K562 (cell line): ENCODE data around the gene SLC66A2. TPM values are rescaled to one million over a fixed set of nuclear protein-coding genes. Genes with fewer than 3 reads are reported as not detected.

Experiments
- ATAC-seq: fragments of 200-7000 bp; cut with Tn5 transposase; 3 replicates; pipeline ENCODE4 v1.9.1; 2020; ENCODE audit warnings: moderate library complexity
- BruUV-seq: library from RNA; stranded (reverse); fragments of 400-500 nt; replicated peaks from 2 replicates; lab custom pipeline; 2021; lab: Mats Ljungman, UMichigan
- CTCF ChIA-PET: fragments of 300-600 bp; formaldehyde crosslinking; extraction: SDS; loops from one replicate; lab custom pipeline; 2021; ENCODE audit warnings: low intra/inter-chr PET ratio; lab: Yijun Ruan, JAX
- POLR2A ChIA-PET: fragments of 300-600, 350-650 bp; sonication (Branson Sonifier 250); formaldehyde crosslinking; extraction: SDS; loops from one replicate; lab custom pipeline; 2021; ENCODE audit warnings: antibody characterized with exemption, inconsistent platforms; lab: Yijun Ruan, JAX
- DNase-seq, 4 experiments: peaks; one replicate each; pipeline versions ENCODE4 v3.0.0 to v3.0.0-alpha.2; 2011 to 2018; ENCODE audit warnings: low spot score in 3 of 4, mixed read lengths in 3 of 4; ENCODE audit errors: extremely low read depth in 1 of 4
- FAIRE-seq: peaks from 2 replicates; lab custom pipeline; 2011; peaks lifted over from hg19 to GRCh38; lab: Jason Lieb, UNC
- H2AFZ ChIP-seq: 2 replicates; pipeline ENCODE4 v1.6.0; 2011; ENCODE audit warnings: low read depth, low read length, control low read depth, inconsistent platforms
- H3K27ac ChIP-seq: fragments of 200-600 bp; 3 replicates; pipeline ENCODE4 v1.8.0; 2011; ENCODE audit warnings: low read depth, mild to moderate bottlenecking, control low read depth, inconsistent platforms, low read length, moderate library complexity, mixed read lengths; ENCODE audit errors: extremely low read depth
- H3K27me3 ChIP-seq, 2 experiments: fragments of 300-600 bp in 1 of 2; 2 replicates in 1 of 2; 3 replicates in 1 of 2; pipeline versions ENCODE4 v1.6.0 to v1.8.0; 2011; ENCODE audit warnings: inconsistent platforms in 2 of 2, low read length in 2 of 2, mild to moderate bottlenecking in 1 of 2, mixed read lengths in 1 of 2, moderate library complexity in 1 of 2; ENCODE audit not compliant: control insufficient read depth in 2 of 2, insufficient read depth in 2 of 2
- H3K36me3 ChIP-seq: fragments of 300-600 bp; 3 replicates; pipeline ENCODE4 v1.8.0; 2011; ENCODE audit warnings: mild to moderate bottlenecking, low read length, inconsistent platforms; ENCODE audit not compliant: control insufficient read depth, insufficient read depth
- H3K4me1 ChIP-seq, 2 experiments: fragments of 200-600 bp in 1 of 2; replicated peaks in 1 of 2; 2 replicates in 1 of 2; 3 replicates in 1 of 2; pipeline versions ENCODE4 v1.5.1 to v1.8.0; 2011; ENCODE audit warnings: inconsistent platforms in 2 of 2, low read length in 2 of 2, mild to moderate bottlenecking in 1 of 2, mixed read lengths in 1 of 2, moderate library complexity in 1 of 2; ENCODE audit not compliant: control insufficient read depth in 2 of 2, insufficient read depth in 2 of 2
- H3K4me2 ChIP-seq: 2 replicates; pipeline ENCODE4 v1.6.1; 2011; ENCODE audit warnings: low read length, control low read depth, inconsistent platforms, mixed read lengths; ENCODE audit not compliant: insufficient read depth
- H3K4me3 ChIP-seq: fragments of 200-600 bp; sonication (generic), shearing (Covaris generic); 2 replicates; pipeline ENCODE4 v1.5.1; 2016; ENCODE audit warnings: control low read depth, inconsistent platforms
- H3K79me2 ChIP-seq: fragments of 200-600 bp; 3 replicates; pipeline ENCODE4 v1.8.0; 2011; ENCODE audit warnings: low read length, inconsistent platforms; ENCODE audit not compliant: control insufficient read depth, insufficient read depth
- H3K9ac ChIP-seq, 2 experiments: 2 replicates each; pipeline versions ENCODE4 v1.6.0 to v1.6.1; 2011; ENCODE audit warnings: low read depth in 2 of 2, low read length in 2 of 2, control low read depth in 1 of 2, inconsistent platforms in 1 of 2, mild to moderate bottlenecking in 1 of 2, mixed read lengths in 1 of 2; ENCODE audit not compliant: insufficient read depth in 1 of 2
- H3K9me1 ChIP-seq: one replicate; pipeline ENCODE4 v1.6.0; 2011; ENCODE audit warnings: inconsistent platforms, mild to moderate bottlenecking, low read length, moderate library complexity; ENCODE audit not compliant: control insufficient read depth, insufficient read depth
- H3K9me3 ChIP-seq: replicated peaks from 2 replicates; pipeline ENCODE4 v1.5.1; 2011; ENCODE audit warnings: low read depth, low read length, inconsistent platforms; ENCODE audit not compliant: control insufficient read depth, insufficient read depth
- H4K20me1 ChIP-seq: replicated peaks from 2 replicates; pipeline ENCODE4 v1.6.1; 2011; ENCODE audit warnings: low read length, inconsistent platforms, mixed read lengths; ENCODE audit not compliant: control insufficient read depth, insufficient read depth
- GTF2F1 ChIP-seq: IDR thresholded peaks from 2 replicates; pipeline ENCODE4 v1.6.1; 2011; ENCODE audit warnings: low read depth, low read length, improper control_type of control experiment
- RBM17 ChIP-seq: fragments of 200-400 bp; formaldehyde crosslinking; IDR thresholded peaks from 2 replicates; pipeline ENCODE4 v1.6.1; 2017; ENCODE audit warnings: low read depth, mild to moderate bottlenecking, low read length, borderline replicate concordance
- SETDB1 ChIP-seq: IDR thresholded peaks from one replicate; pipeline ENCODE4 v1.6.1; 2012; ENCODE audit warnings: low read length, control low read depth, inconsistent platforms
- TAF9B ChIP-seq: fragments of 450-650 bp; IDR thresholded peaks from 2 replicates; pipeline ENCODE4 v1.6.1; 2018; ENCODE audit warnings: mild to moderate bottlenecking; ENCODE audit not compliant: partially characterized antibody
- ZNF717 ChIP-seq: fragments of 250-450 bp; sonication (Bioruptor Pico); IDR thresholded peaks from 2 replicates; pipeline ENCODE4 v1.5.0; 2021
- WGBS: fragments of 100-300 bp; shearing (Covaris generic); methylation state at CpG from one replicate; pipeline ENCODE4 v1.1.6; 2016; ENCODE audit warnings: low coverage, mixed read lengths; ENCODE audit not compliant: insufficient coverage; ENCODE audit errors: missing lambda C conversion rate; 5-methylcytosine and 5-hydroxymethylcytosine counted together
- in situ Hi-C: fragments of 300-500 bp; cut with MboI; formaldehyde crosslinking; loops from 4 replicates; pipeline ENCODE4 v1.15.0; 2018; ENCODE audit warnings: inconsistent platforms, mixed read lengths
- intact Hi-C: fragments of 100-400 bp; cut with micrococcal nuclease; formaldehyde crosslinking; loops from 2 replicates; pipeline ENCODE4 v1.14.2; 2022
- polyA plus RNA-seq, 8 experiments: library from polyadenylated mRNA; depleted of rRNA in 4 of 8; stranded (reverse) in 5 of 8; unstranded in 3 of 8; fragments of >200 nt; fragmentation: Nextera tagmentation in 2 of 8; fragmentation: Illumina TruSeq in 1 of 8; extraction: Ambion mirVana in 2 of 8; extraction: Trizol in 1 of 8; gene quantifications; 2 replicates each; pipeline versions ENCODE4 v1.2.1 to v1.2.3, GENCODE V29; 2011 to 2014; ENCODE audit warnings: inconsistent platforms in 1 of 8, missing spikeins in 1 of 8
- total RNA-seq, 7 experiments: library from RNA; depleted of rRNA in 6 of 7; stranded (reverse); fragments of >200 nt in 6 of 7; fragmentation: Illumina TruSeq in 2 of 7; extraction: Trizol in 2 of 7; gene quantifications; 2 replicates each; pipeline versions ENCODE4 v1.2.1 to v1.2.3, GENCODE V29; 2011 to 2021; ENCODE audit warnings: low replicate concordance in 1 of 7
- TF ChIP-seq, protein P1 (sequence below): fragments of 450-650 bp; IDR thresholded peaks from 2 replicates; pipeline ENCODE4 v1.6.1; 2014; ENCODE audit warnings: low read depth, mild to moderate bottlenecking, moderate library complexity, borderline replicate concordance

Gene SLC66A2
- total and polyA plus RNA-seq, 9 of the 15 experiments (the other 6 are each of a cell fraction or from before 2014, with no cell fraction given), result 0.25 to 17.5 (median 5.6) TPM

DNA sequence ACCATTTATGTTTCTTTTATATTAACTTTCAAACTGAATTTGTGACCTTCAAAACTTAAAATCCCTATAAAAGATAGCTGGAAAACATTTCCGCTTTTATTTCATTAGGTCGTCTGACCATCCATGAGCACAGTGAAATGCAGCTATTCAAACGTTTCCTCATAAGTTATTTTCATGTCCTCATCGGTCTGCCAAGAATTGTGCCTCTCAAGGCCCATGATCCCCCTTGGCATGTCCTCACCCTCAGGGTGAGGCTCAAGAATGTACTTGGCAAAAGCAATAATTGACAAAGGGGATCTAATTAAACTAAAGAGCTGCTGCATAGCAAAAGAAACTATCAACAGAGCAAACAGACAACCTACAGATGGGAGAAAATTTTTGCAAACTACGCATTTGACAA is 12.4 kb downstream of the SLC66A2 start (continued):
- TF ChIP-seq SETDB1, result no peak
- TF ChIP-seq, protein P1, sequence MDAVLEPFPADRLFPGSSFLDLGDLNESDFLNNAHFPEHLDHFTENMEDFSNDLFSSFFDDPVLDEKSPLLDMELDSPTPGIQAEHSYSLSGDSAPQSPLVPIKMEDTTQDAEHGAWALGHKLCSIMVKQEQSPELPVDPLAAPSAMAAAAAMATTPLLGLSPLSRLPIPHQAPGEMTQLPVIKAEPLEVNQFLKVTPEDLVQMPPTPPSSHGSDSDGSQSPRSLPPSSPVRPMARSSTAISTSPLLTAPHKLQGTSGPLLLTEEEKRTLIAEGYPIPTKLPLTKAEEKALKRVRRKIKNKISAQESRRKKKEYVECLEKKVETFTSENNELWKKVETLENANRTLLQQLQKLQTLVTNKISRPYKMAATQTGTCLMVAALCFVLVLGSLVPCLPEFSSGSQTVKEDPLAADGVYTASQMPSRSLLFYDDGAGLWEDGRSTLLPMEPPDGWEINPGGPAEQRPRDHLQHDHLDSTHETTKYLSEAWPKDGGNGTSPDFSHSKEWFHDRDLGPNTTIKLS, result no peak

DNA sequence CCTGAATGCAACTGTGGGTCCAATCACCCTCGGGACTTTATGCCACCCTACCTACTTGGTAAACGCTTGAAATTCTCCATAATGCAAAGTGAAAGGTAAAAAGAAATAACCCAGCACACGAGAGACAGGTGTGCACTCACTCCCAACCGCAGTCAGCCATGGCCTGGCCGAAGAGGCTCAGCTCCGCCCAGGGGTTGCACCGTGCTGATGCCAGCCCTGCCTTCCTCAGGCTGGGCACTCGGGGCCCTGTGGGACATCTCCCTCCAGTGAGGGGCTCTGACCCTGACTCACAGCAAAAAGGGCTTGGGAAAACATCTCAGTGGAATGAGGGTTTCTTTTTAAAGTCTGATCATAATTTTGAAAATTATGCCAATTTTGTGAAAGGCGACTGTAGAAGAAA is 13.3 kb downstream of the SLC66A2 start:
- no peak overlapping the region for H3K4me2 ChIP-seq
- ChIA-PET CTCF (no interaction called here), POLR2A (no interaction called here)
- H3K36me3 ChIP-seq, result peaks cover 7% of the 10 kb centered on the region
- H2AFZ ChIP-seq, result no peak overlapping the region
- DNase-seq, result no peak
- no peak overlapping the region for H3K27ac ChIP-seq
- TF ChIP-seq GTF2F1 (no peak), ZNF717 (no peak), RBM17 (no peak), TAF9B (no peak)
- FAIRE-seq, result no peak
- intact Hi-C loops, result no loop called here
- H3K9ac ChIP-seq, result no peak overlapping the region
- H3K79me2 ChIP-seq, result no peaks in the 10 kb centered on the region
- in situ Hi-C loops, result no loop called here
- peaks cover 1% of the 10 kb centered on the region; the same call in 1 of the 2 replicates for H3K9me3 ChIP-seq
- no TSS peak for BruUV-seq
- H4K20me1 ChIP-seq, result peaks cover 2% of the 10 kb centered on the region; the same call in 1 of the 2 replicates
- no peak overlapping the region for H3K4me3 ChIP-seq
- peaks cover 6 to 12% of the 10 kb centered on the region in 2 experiments; a peak in 4 of 5 replicates for H3K4me1 ChIP-seq
- no peak for ATAC-seq
- H3K27me3 ChIP-seq, result no peaks in the 10 kb centered on the region
- no peaks in the 10 kb centered on the region for H3K9me1 ChIP-seq
- WGBS, result 57% methylated on average over 5 of the region's 9 CpGs
